A673 (cell line): ENCODE results near the gene THRB.

Source experiments
- CTCF ChIP-seq: fragments of 300-800, 200-600 bp; sonication (generic); conservative IDR thresholded peaks from 2 replicates; pipeline ENCODE4 v1.5.1; 2017; ENCODE audit warnings: low read depth, mild to moderate bottlenecking, antibody characterized with exemption, low read length, moderate library complexity, mixed read lengths
- EZH2 ChIP-seq: fragments of 200-600 bp; sonication (generic); IDR thresholded peaks from 2 replicates; pipeline ENCODE4 v1.6.1; 2017; ENCODE audit warnings: borderline replicate concordance, low read depth, mild to moderate bottlenecking, mixed read lengths, antibody characterized with exemption, low read length; ENCODE audit not compliant: poor library complexity, severe bottlenecking

- TF ChIP-seq CTCF (no peak), EZH2 (no peak)
Measured at GRCh38 chr3:24513463-24513862, 18.8 kb upstream of the THRB start.
